Keratinocyte (primary cell): ENCODE results near the gene PGLYRP3. TPM values are rescaled to one million over a fixed set of nuclear protein-coding genes. Genes with fewer than 3 reads are reported as not detected.

ENCODE experiments used
- DNase-seq: peaks from one replicate; pipeline ENCODE4 v3.0.0-alpha.2; 2011; ENCODE audit warnings: low read depth, missing footprints, low spot score
- FAIRE-seq: peaks from 2 replicates; lab custom pipeline; 2011; peaks lifted over from hg19 to GRCh38; lab: Jason Lieb, UNC
- H2AFZ ChIP-seq: 2 replicates; pipeline ENCODE4 v1.6.0; 2012; ENCODE audit warnings: low read length, control low read depth, inconsistent platforms; ENCODE audit not compliant: control insufficient read depth
- H3K27ac ChIP-seq: 2 replicates; pipeline ENCODE4 v1.5.1; 2011; ENCODE audit warnings: low read length; ENCODE audit not compliant: control insufficient read depth, insufficient read depth
- H3K27me3 ChIP-seq: 3 replicates; pipeline ENCODE4 v1.6.0; 2011; ENCODE audit warnings: low read length; ENCODE audit not compliant: control insufficient read depth, insufficient read depth; ENCODE audit errors: extremely low read depth
- H3K36me3 ChIP-seq, 2 experiments: 2 replicates in 1 of 2; 3 replicates in 1 of 2; pipeline ENCODE4 v1.5.1; 2011; ENCODE audit warnings: low read length in 2 of 2, mild to moderate bottlenecking in 1 of 2; ENCODE audit not compliant: control insufficient read depth in 2 of 2, insufficient read depth in 2 of 2; ENCODE audit errors: extremely low read depth in 1 of 2
- H3K4me1 ChIP-seq: 3 replicates; pipeline ENCODE4 v1.5.1; 2011; ENCODE audit warnings: low read length; ENCODE audit not compliant: control insufficient read depth, insufficient read depth; ENCODE audit errors: extremely low read depth
- H3K4me2 ChIP-seq: 3 replicates; pipeline ENCODE4 v1.6.0; 2011; ENCODE audit warnings: low read depth, low read length; ENCODE audit not compliant: control insufficient read depth, insufficient read depth; ENCODE audit errors: extremely low read depth
- H3K4me3 ChIP-seq, 3 experiments: fragments of 200-600 bp in 1 of 3; sonication (generic) in 1 of 3; 2 replicates in 2 of 3; 3 replicates in 1 of 3; pipeline ENCODE4 v1.5.1; 2011 to 2016; ENCODE audit warnings: low read length in 3 of 3, mild to moderate bottlenecking in 3 of 3, control low read depth in 2 of 3, inconsistent platforms in 1 of 3, low read depth in 1 of 3, mixed read lengths in 1 of 3, mixed run types in 1 of 3, moderate library complexity in 1 of 3; ENCODE audit not compliant: control insufficient read depth in 2 of 3, insufficient read depth in 2 of 3; ENCODE audit errors: extremely low read depth in 1 of 3
- H3K79me2 ChIP-seq: 2 replicates; pipeline ENCODE4 v1.6.0; 2012; ENCODE audit warnings: low read length; ENCODE audit not compliant: control insufficient read depth, insufficient read depth
- H3K9ac ChIP-seq: 3 replicates; pipeline ENCODE4 v1.6.0; 2011; ENCODE audit warnings: low read length; ENCODE audit not compliant: control insufficient read depth, insufficient read depth; ENCODE audit errors: extremely low read depth
- H3K9me1 ChIP-seq: 3 replicates; pipeline ENCODE4 v1.6.0; 2011; ENCODE audit warnings: low read length; ENCODE audit not compliant: control insufficient read depth, insufficient read depth; ENCODE audit errors: extremely low read depth
- H3K9me3 ChIP-seq: 2 replicates; pipeline ENCODE4 v1.5.1; 2012; ENCODE audit warnings: low read depth, low read length; ENCODE audit not compliant: control insufficient read depth
- H4K20me1 ChIP-seq: 3 replicates; pipeline ENCODE4 v1.6.0; 2011; ENCODE audit warnings: low read length; ENCODE audit not compliant: control insufficient read depth, insufficient read depth; ENCODE audit errors: extremely low read depth
- CTCF ChIP-seq, 3 experiments: IDR thresholded peaks in 1 of 3; conservative IDR thresholded peaks in 1 of 3; optimal IDR thresholded peaks in 1 of 3; 2 replicates in 2 of 3; 3 replicates in 1 of 3; pipeline versions ENCODE3 to v1.5.1; 2011; ENCODE audit warnings: low read length in 3 of 3, mild to moderate bottlenecking in 3 of 3, moderate library complexity in 2 of 3, control low read depth in 1 of 3, inconsistent platforms in 1 of 3; ENCODE audit not compliant: insufficient read depth in 2 of 3; ENCODE audit errors: extremely low read depth in 1 of 3
- EZH2 ChIP-seq: IDR thresholded peaks from one replicate; pipeline ENCODE4 v1.6.1; 2012; ENCODE audit warnings: inconsistent platforms, mild to moderate bottlenecking, low read length, moderate library complexity
- dilution Hi-C: fragments of 300-500 bp; cut with MboI; formaldehyde crosslinking; loops from one replicate; pipeline ENCODE4 v1.7.0; 2020; ENCODE audit warnings: low sequenced_read_pairs; ENCODE audit not compliant: extremely low pct_ligation_motif_present
- polyA plus RNA-seq, 5 experiments: library from polyadenylated mRNA; depleted of rRNA in 3 of 5; stranded (reverse) in 3 of 5; stranded (forward) in 1 of 5; unstranded in 1 of 5; fragments of >200 nt; gene quantifications; 1 replicate in 1 of 5; 2 replicates in 3 of 5; 3 replicates in 1 of 5; pipeline versions ENCODE4 v1.2.1 to v1.2.3, GENCODE V29; 2011 to 2012; ENCODE audit warnings: missing spikeins in 2 of 5, low read depth in 1 of 5, low replicate concordance in 1 of 5

PGLYRP3 gene
- polyA plus RNA-seq, 1 donor (not counting 4 experiments of a cell fraction or from before 2014, with no cell fraction given), result 0.93 TPM

GRCh38 chr1:153309441-153309840 is 3.3 kb downstream of the PGLYRP3 start:
- dilution Hi-C loops, result no loop called here
- H3K36me3 ChIP-seq, result no peaks in the 10 kb centered on the region
- H3K27me3 ChIP-seq, result peaks cover 9% of the 10 kb centered on the region
- FAIRE-seq, result no peak
- H3K4me1 ChIP-seq, result no peaks in the 10 kb centered on the region
- no peaks in the 10 kb centered on the region for H4K20me1 ChIP-seq
- no peak overlapping the region for H3K9ac ChIP-seq
- TF ChIP-seq CTCF (optimal IDR thresholded peaks at IDR 0.05 in 1 of 3, IDR thresholded peaks at IDR 0.05 in 1 of 3, conservative IDR thresholded peaks at IDR 0.05 in 1 of 3; ENCODE audit: extremely low read depth in 1 of 3, insufficient read depth in 2 of 3, low read length in 3 of 3) (no peak), EZH2 (no peak)
- no peak overlapping the region for H3K27ac ChIP-seq
- H2AFZ ChIP-seq, result no peak overlapping the region
- H3K79me2 ChIP-seq, result no peaks in the 10 kb centered on the region
- no peak for DNase-seq
- no peak overlapping the region for H3K4me3 ChIP-seq
- no peaks in the 10 kb centered on the region for H3K9me3 ChIP-seq
- H3K4me2 ChIP-seq, result no peak overlapping the region
- H3K9me1 ChIP-seq, result no peaks in the 10 kb centered on the region

GRCh38 chr1:153308540-153308939 is 4.2 kb downstream of the PGLYRP3 start:
- no peaks in the 10 kb centered on the region for H4K20me1 ChIP-seq
- no peaks in the 10 kb centered on the region for H3K9me1 ChIP-seq
- no peak overlapping the region for H2AFZ ChIP-seq
- H3K27ac ChIP-seq, result no peak overlapping the region
- H3K79me2 ChIP-seq, result no peaks in the 10 kb centered on the region
- dilution Hi-C loops, result no loop called here
- no peak overlapping the region for H3K4me2 ChIP-seq
- no peaks in the 10 kb centered on the region for H3K36me3 ChIP-seq
- peaks cover 13% of the 10 kb centered on the region for H3K27me3 ChIP-seq
- no peak for TF ChIP-seq EZH2
- TF ChIP-seq CTCF (optimal IDR thresholded peaks at IDR 0.05 in 1 of 3, IDR thresholded peaks at IDR 0.05 in 1 of 3, conservative IDR thresholded peaks at IDR 0.05 in 1 of 3; ENCODE audit: extremely low read depth in 1 of 3, insufficient read depth in 2 of 3, low read length in 3 of 3), result no peak
- no peak for FAIRE-seq
- H3K4me1 ChIP-seq, result no peaks in the 10 kb centered on the region
- no peak for DNase-seq
- H3K4me3 ChIP-seq, result no peak overlapping the region
- no peaks in the 10 kb centered on the region for H3K9me3 ChIP-seq
- H3K9ac ChIP-seq, result no peak overlapping the region
